ENCODE measurements around the gene HNF4A. TPM values are rescaled to one million over a fixed set of nuclear protein-coding genes. Genes with fewer than 3 reads are reported as not detected.

The HNF4A gene
- total RNA-seq, 2 experiments from 2014 or later = not detected

DNA sequence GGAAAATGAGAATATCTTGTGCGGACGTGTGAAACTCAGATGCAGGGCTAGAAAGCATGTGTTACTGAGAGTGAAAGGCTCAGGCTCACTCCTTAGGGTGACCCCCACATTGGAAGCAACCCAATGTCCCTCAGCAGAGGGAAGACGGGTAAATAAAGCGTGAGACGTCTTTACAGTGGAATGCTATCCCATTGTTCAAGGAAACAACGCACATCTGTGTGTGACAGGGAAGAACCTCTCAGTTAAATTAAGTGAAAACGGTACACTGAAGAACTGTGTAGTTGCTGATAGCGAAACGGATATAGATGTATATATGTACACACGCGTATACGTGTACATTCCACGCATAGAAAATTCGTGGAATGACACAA lies 839 bp downstream of the HNF4A start:
- H3K27ac Mint-ChIP-seq = no peak overlapping the region
- CTCF ChIA-PET = no interaction called here
- H3K27me3 Mint-ChIP-seq = peaks cover 9% of the 10 kb centered on the region
- DNase-seq (no peak), ATAC-seq (no peak)
- H3K4me3 Mint-ChIP-seq = no peak overlapping the region
- H3K9me3 Mint-ChIP-seq (ENCODE audit: low read depth) = no peaks in the 10 kb centered on the region
- H3K36me3 Mint-ChIP-seq = no peaks in the 10 kb centered on the region
- peaks cover 5% of the 10 kb centered on the region for H3K4me1 Mint-ChIP-seq

DNA sequence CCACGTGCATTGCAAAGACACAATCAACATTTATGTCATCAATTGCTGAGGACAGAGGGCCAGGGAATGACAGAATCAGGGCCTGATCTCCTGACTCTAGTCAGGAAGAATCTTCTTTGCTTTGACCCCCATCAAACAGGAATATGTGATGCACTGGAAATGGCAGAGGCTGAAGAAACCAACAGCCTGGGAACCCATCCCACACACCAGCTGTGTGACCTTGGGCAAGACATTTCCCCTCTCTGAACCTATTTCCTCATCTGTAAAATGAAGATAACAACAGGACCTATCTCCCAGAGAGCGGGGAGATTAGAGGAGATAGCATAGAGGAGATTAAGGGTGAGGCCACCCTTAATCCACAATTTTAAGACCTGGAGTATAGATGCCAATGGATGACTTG lies 1.5 kb downstream of the HNF4A start:
- ATAC-seq (no peak), DNase-seq (no peak)
- Mint-ChIP-seq H3K36me3 (no peaks in the 10 kb centered on the region), H3K9me3 (ENCODE audit: low read depth) (no peaks in the 10 kb centered on the region), H3K4me1 (peaks cover 2% of the 10 kb centered on the region), H3K4me3 (no peak overlapping the region), H3K27me3 (peaks cover 11% of the 10 kb centered on the region), H3K27ac (no peak overlapping the region)
- CTCF ChIA-PET = no interaction called here

DNA sequence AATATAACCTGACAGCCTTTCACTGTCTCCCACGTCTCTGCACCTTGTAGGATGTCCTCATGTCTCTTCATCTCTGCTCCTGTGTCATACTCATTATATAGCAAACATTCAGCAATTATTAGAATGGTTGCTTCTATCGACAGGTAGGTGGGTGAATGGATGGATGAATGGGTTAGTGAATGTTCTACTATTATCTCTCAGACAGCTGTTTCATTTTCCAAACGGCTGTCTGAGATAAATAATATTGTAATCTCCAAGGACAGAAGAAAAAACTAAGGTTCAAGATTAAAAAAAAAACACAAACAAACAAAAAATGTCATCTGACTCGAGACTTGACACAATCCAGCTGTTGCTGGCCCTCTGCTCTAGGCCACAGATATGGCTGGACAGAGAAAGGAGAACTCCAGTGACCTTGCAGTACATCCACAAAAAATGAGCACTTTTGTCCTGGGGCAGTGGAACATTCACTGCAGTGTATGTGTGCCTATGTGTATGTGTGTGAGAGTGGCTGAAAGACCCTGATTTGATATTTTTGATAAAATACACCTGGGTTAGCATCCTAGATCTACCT lies 2.1 kb downstream of the HNF4A start:
- H3K27ac Mint-ChIP-seq = no peak overlapping the region
- CTCF ChIA-PET = interaction anchor here (1.2 kb wide), 1 partner anchor 27 kb away, joined by 3 read pairs; no protein-coding TSS in a partner anchor
- ATAC-seq (no peak), DNase-seq (no peak)
- H3K4me3 Mint-ChIP-seq = no peak overlapping the region
- H3K36me3 Mint-ChIP-seq = no peaks in the 10 kb centered on the region
- H3K27me3 Mint-ChIP-seq = peaks cover 11% of the 10 kb centered on the region
- no peaks in the 10 kb centered on the region for H3K9me3 Mint-ChIP-seq (ENCODE audit: low read depth)
- peaks cover 1% of the 10 kb centered on the region for H3K4me1 Mint-ChIP-seq

DNA sequence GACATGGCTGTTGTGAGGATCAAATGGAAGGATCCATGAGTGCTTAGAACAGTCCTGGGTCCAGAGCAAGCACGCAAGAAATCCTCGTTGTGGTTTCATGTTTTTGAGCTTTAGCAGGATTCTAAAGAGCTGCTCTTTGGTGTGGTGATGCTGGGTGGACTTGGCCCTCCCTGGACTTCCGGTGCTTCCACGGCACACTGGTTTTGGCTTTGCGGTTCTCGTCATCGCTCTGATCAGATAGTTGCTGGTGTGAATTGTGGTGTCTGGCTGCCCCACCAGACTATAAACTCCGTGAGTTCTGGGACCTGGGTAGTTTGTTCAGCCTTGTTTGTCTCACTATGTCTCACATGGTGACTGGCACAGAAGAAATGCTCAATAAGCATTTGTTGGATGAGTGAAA lies 3.3 kb downstream of the HNF4A start:
- CTCF ChIA-PET = interaction anchor here (1.2 kb wide), 1 partner anchor 26 kb away, joined by 3 read pairs; no protein-coding TSS in a partner anchor
- peaks cover 11% of the 10 kb centered on the region for H3K27me3 Mint-ChIP-seq

DNA sequence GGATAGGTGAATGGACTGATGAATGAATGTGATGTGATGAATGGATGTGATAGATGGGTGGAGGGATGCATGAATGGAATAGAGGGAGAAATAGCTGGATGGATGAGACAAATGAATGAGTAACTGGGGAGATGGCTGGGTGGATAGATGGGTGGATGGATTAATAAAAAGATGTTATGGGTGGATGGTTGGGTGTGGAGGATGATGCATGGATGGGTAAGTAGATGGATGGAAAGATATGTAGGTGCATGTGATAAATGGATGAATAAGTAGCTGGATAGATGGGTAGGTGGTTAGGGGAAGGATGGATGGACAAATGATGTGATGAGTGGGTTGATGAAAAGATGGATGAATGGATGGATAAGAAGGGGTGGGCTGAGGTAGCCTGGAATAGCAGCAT lies 4.7 kb downstream of the HNF4A start:
- DNase-seq (no peak), ATAC-seq (no peak)
- peaks cover 1% of the 10 kb centered on the region for H3K4me1 Mint-ChIP-seq
- CTCF ChIA-PET = no interaction called here
- H3K27me3 Mint-ChIP-seq = peaks cover 11% of the 10 kb centered on the region
- H3K9me3 Mint-ChIP-seq (ENCODE audit: low read depth) = no peaks in the 10 kb centered on the region
- H3K27ac Mint-ChIP-seq = no peak overlapping the region
- H3K4me3 Mint-ChIP-seq = no peak overlapping the region
- no peaks in the 10 kb centered on the region for H3K36me3 Mint-ChIP-seq

More for the DNA sequence above, 3.3 kb downstream of the HNF4A start:
- H3K4me1 Mint-ChIP-seq = peaks cover 1% of the 10 kb centered on the region
- H3K36me3 Mint-ChIP-seq = no peaks in the 10 kb centered on the region
- no peaks in the 10 kb centered on the region for H3K9me3 Mint-ChIP-seq (ENCODE audit: low read depth)
- ATAC-seq (no peak), DNase-seq (no peak)
- no peak overlapping the region for H3K27ac Mint-ChIP-seq
- no peak overlapping the region for H3K4me3 Mint-ChIP-seq

DNA sequence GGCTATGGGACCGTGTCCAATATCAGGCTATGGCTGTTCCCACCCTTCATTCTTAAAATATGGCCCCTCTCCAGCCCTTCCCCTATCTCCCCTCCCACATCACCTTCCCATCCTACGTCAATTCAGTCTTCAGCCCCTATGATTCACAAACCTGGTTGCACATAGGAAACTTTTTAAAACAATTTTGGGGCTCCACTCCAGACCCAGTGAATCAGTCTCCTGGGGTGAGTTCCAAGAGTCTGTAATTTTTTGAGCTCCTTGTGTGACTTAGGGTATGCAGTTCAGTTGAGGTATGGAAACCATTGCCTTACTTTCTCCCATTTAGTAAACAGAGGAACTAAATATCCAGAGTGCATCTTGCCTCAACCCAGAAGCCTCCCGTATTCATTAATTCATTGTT lies 5.5 kb downstream of the HNF4A start:
- H3K27me3 Mint-ChIP-seq = peaks cover 11% of the 10 kb centered on the region
- no peak overlapping the region for H3K4me3 Mint-ChIP-seq
- no peak for ATAC-seq
- no peaks in the 10 kb centered on the region for H3K9me3 Mint-ChIP-seq (ENCODE audit: low read depth)
- no peak for DNase-seq
- H3K4me1 Mint-ChIP-seq = peaks cover 1% of the 10 kb centered on the region
- CTCF ChIA-PET = no interaction called here
- H3K27ac Mint-ChIP-seq = no peak overlapping the region
- H3K36me3 Mint-ChIP-seq = no peaks in the 10 kb centered on the region

DNA sequence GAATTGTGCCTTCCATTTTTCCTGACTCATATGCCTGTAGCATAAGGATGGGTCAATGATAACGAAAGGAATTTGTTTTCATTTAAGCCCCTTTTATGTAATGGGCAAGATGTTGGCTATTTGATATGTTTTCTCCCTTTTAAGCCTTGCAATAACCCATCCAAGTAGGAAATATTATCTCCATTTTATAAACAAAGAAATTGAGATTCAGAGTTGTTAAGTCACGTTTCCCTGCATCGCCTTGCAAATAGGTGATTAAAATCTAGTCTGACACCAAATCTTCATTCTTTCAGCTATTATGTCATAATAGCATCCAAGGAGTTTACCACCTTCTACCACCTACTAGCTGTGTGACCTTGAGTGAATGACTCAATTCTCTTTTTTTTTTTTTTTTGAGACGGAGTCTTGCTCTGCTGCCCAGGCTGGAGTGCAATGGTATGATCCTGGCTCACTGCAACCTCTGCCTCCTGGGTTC lies 7.0 kb downstream of the HNF4A start:
- Mint-ChIP-seq H3K4me3 (no peak overlapping the region), H3K27ac (no peak overlapping the region), H3K4me1 (peaks cover 1% of the 10 kb centered on the region), H3K27me3 (peaks cover 11% of the 10 kb centered on the region), H3K36me3 (no peaks in the 10 kb centered on the region), H3K9me3 (ENCODE audit: low read depth) (no peaks in the 10 kb centered on the region)
- CTCF ChIA-PET = interaction anchor here (1.0 kb wide), 1 partner anchor 248 kb away, joined by 3 read pairs; no protein-coding TSS in a partner anchor
- DNase-seq (no peak), ATAC-seq (no peak)

DNA sequence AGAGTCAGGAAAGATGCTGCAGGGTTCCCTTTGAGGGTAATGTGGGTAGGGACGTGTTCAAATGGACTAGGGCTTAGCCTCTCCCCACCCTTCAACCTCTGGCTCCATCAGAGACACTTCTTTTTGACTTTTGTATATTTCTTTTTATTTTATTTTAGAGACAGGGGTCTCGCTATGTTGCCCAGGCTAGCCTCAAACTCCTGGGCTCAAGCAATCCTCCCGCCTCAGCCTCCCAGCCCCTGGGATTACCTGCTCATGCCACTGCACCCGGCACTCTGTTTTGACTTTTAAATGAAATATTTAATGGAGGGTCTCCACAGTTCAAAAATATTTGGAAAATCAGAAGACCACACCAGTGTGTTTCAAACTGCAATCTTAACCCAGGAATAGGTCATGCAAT lies 8.6 kb downstream of the HNF4A start:
- Mint-ChIP-seq H3K27me3 (peaks cover 8% of the 10 kb centered on the region), H3K27ac (no peak overlapping the region), H3K4me1 (no peaks in the 10 kb centered on the region), H3K9me3 (ENCODE audit: low read depth) (no peaks in the 10 kb centered on the region), H3K36me3 (no peaks in the 10 kb centered on the region), H3K4me3 (no peak overlapping the region)
- ATAC-seq (no peak), DNase-seq (no peak)
- CTCF ChIA-PET = no interaction called here

DNA sequence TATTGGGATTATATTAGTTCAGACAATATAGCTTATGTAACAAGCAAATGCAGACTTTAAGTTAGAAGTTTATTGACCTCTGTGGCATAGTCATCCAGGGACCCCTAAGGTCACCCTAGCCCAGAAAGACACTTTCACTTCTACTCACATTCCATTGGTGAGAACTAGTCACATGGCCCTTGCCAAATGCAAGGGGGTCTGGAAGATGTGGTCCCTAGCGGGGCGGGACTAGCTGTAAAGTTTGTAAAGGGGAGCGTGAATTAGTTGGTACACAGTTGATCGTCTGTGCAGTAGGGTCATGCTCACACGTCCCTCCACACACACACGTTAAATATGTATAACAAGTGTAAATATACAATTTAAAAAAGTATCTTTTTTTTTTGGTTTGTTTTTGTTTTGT lies 9.3 kb downstream of the HNF4A start:
- ATAC-seq (no peak), DNase-seq (no peak)
- H3K36me3 Mint-ChIP-seq = no peaks in the 10 kb centered on the region
- no peaks in the 10 kb centered on the region for H3K9me3 Mint-ChIP-seq (ENCODE audit: low read depth)
- no peaks in the 10 kb centered on the region for H3K4me1 Mint-ChIP-seq
- peaks cover 7% of the 10 kb centered on the region for H3K27me3 Mint-ChIP-seq
- H3K4me3 Mint-ChIP-seq = no peak overlapping the region
- H3K27ac Mint-ChIP-seq = no peak overlapping the region
- CTCF ChIA-PET = no interaction called here

DNA sequence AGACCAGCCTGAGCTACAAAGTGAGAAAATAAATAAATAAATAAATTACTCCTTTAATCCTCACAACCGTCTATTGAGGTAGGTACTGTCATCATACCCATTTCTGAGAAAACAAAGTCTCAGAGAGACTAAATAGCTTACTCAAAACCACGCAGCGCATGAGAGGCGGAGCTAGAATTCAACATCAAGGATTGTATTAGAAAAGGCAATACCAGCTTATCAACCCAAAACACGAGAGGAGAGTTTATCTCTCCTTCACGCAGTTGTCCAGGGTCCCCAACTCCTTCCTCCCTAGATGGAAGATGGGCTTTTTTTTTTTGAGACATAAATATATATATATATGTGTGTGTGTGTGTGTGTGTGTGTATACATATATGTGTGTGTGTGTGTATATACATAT lies 12.2 kb downstream of the HNF4A start:
- Mint-ChIP-seq H3K36me3 (no peaks in the 10 kb centered on the region), H3K27me3 (peaks cover 2% of the 10 kb centered on the region), H3K4me3 (no peak overlapping the region), H3K27ac (no peak overlapping the region), H3K4me1 (no peaks in the 10 kb centered on the region), H3K9me3 (ENCODE audit: low read depth) (no peaks in the 10 kb centered on the region)
- CTCF ChIA-PET = interaction anchor here (3.4 kb wide), 1 partner anchor 151 kb away, joined by 17 read pairs; no protein-coding TSS in a partner anchor
- ATAC-seq (no peak), DNase-seq (no peak)

DNA sequence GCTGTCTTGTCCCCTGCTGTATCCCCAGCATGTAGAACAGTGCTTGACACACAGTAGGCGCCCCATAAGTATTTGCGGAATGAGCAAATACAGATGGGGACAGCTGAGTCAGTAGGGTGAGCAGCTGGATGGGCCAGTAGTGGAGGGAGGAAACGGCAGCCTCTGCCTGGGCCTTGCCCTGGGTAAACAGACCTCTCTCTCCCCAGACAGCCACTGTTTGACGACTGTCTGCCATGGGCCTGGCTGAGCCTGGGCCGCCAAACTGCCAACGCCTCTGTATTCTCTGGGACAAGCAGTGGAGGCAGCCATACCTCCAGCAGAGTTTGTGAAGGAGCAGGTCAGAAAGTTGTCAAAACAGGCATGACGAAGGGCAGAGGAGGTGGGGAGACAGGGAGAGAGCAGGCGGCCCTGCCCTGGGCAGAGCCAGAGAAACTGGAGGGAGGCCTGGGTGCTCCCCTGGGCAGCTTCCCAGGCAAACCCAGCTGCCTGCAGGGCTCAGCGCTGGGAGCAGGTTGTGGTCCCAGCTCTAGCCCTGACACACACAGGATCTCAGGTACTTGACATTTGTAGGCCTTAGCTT lies 15.2 kb downstream of the HNF4A start:
- Mint-ChIP-seq H3K9me3 (ENCODE audit: low read depth) (no peaks in the 10 kb centered on the region), H3K27me3 (peaks cover 9% of the 10 kb centered on the region), H3K36me3 (no peaks in the 10 kb centered on the region), H3K4me1 (no peaks in the 10 kb centered on the region), H3K4me3 (no peak overlapping the region), H3K27ac (no peak overlapping the region)
- ATAC-seq (no peak), DNase-seq (no peak)
- CTCF ChIA-PET = no interaction called here

DNA sequence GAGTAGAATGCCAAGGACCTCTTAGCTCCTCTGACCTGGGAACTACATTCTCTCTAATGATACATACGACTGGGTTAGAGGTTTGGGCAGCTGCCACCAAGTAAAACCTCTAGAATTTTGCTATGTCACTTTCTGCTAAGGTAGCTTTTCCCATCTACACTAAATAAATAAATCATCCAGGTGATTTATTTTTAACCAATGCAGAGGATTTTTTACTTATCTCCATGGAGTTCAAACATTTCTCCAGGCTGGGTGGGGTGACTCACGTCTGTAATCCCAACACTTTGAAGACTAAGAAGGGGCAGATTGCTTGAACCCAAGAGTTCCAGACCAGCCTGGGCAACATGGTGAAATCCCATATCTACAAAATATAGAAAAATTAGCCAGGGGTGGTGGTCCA lies 27.1 kb downstream of the HNF4A start:
- Mint-ChIP-seq H3K9me3 (ENCODE audit: low read depth) (no peaks in the 10 kb centered on the region), H3K4me1 (no peaks in the 10 kb centered on the region), H3K27me3 (peaks cover 10% of the 10 kb centered on the region), H3K36me3 (no peaks in the 10 kb centered on the region), H3K4me3 (no peak overlapping the region), H3K27ac (no peak overlapping the region)
- CTCF ChIA-PET = interaction anchor here (0.7 to 7.4 kb wide), 6 partner anchors 167 to 670 kb away, joined by 3 to 116 read pairs (median 4); no protein-coding TSS in a partner anchor
- no peak for DNase-seq
- ATAC-seq = no peak

DNA sequence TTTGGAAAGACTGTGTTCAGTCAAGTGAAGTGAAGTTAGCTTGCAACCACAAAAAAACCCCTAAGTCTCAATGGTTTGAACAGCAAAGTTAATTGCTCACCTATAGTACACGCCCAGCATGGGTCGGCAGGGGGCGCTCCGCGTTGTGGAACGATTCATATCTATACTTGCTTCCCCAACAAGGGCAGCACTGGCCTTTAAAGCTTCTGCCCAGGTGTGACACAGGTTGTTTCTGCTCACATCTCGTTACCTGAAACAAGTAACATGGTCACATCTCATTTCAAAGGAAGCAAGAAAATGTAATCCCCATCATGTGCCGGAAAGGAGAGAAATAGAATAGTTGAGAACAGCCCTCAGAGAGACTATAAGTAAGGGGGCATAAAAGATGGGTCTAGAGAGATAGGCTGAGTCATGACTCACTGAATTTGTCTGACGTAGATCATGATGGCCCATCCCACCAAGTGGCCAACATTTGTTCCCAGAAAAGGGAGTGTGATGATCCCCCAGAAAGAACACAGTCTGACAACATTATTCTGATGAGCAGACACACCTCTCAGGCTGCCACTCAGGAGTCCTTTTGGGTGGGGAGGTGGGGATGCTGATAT lies 29.0 kb downstream of the HNF4A start:
- Mint-ChIP-seq H3K27ac (no peak overlapping the region), H3K36me3 (no peaks in the 10 kb centered on the region), H3K4me3 (no peak overlapping the region), H3K9me3 (ENCODE audit: low read depth) (no peaks in the 10 kb centered on the region), H3K27me3 (peaks cover 11% of the 10 kb centered on the region), H3K4me1 (peaks cover 3% of the 10 kb centered on the region)
- peak; percentile 80 for ATAC-seq
- peak; percentile 87 for DNase-seq
- CTCF ChIA-PET = interaction anchor here (0.6 to 7.4 kb wide), 28 partner anchors 9 to 484 kb away, joined by 3 to 116 read pairs (median 4); partner anchors contain the start of genes FITM2 and SERINC3

Measured in activated CD8-positive, alpha-beta memory T cell treated with anti-CD3 and anti-CD28 coated beads, Interleukin-2, amount 10 ng/mL, durations not matched to agents 7 days and 5 days (primary cell).